NOMO-1 treated with dmso at 0.1 percent for 144 hours (cell line): Measurements from ENCODE around the gene TAS1R2.
A peak's percentile ranks its signal among the peaks of the same experiment; 100 is the strongest.

ENCODE experiments used
- DNase-seq: peaks from one replicate; lab custom pipeline; 2025; ENCODE audit not compliant: unreplicated experiment; lab: John Stamatoyannopoulos, UW

TAS1R2 gene

DNA sequence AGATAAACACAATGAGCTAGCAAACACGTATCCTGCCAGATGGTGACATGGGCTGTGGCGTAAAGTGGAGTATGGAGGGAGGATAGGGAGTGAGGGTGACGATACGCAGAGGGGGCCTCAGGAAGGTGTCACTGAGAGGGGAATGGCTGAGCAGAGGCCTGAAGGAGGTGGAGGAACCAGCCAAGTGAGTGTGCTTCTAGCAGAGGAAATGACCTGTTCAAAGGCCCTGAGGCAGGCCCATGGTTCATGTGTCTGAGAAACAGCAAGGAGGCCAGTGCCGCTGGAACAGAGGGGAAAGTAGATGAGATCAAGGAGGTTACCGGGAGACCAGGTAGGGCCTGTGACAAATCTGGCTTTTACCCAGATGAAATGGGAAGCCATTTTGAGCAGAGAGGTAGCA, 36.0 kb downstream of the TAS1R2 start:
- DNase-seq: no peak

- DNase-seq: peak; percentile 3
These were observed 38.4 kb downstream of the TAS1R2 start for GRCh38 chr1:18820791-18821641.

DNA sequence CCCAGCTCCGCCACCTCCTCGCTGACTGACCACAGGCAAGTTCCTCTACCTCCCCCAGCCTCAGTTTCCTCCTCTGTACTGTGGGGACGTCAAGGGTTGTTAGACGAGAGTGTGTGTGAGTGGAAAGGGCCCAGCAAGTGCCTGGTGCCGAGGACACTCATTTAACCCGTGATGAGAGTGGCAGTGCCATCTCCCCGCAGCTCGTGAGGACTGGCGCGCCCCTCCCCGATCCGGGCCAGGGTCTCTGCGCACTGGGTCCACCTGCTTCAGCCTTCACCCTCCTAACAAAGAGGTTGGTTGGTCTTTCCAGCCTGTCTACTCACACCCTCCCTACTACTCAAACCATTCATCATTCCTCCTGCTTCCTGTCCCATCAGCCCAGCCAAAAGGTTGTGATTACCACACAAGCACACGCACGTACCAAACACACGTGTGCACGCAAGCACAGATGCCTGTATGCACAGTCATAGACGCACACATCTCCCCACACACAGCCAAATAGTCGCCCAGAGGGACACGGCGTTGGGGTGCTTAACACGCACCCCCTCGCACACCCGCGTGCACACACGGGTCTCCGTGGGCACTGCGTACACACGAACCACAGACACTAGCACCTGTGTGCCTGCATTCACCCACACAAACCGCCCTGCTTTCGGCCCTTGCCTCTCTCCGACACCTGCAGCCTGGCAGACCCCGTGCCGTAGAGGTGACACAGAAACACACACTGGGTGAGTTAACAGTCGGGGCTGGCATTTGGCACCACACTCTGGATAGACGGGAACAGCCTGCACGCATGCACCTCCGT, 39.3 kb downstream of the TAS1R2 start:
- no peak for DNase-seq

GRCh38 chr1:18819203-18819602, 40.3 kb downstream of the TAS1R2 start:
- no peak for DNase-seq

- no peak for DNase-seq
These were observed 41.5 kb downstream of the TAS1R2 start for GRCh38 chr1:18817795-18818435.

GRCh38 chr1:18817316-18817715, 42.1 kb downstream of the TAS1R2 start:
- no peak for DNase-seq

- DNase-seq: no peak
These were observed 42.7 kb downstream of the TAS1R2 start for GRCh38 chr1:18816808-18817207.

DNA sequence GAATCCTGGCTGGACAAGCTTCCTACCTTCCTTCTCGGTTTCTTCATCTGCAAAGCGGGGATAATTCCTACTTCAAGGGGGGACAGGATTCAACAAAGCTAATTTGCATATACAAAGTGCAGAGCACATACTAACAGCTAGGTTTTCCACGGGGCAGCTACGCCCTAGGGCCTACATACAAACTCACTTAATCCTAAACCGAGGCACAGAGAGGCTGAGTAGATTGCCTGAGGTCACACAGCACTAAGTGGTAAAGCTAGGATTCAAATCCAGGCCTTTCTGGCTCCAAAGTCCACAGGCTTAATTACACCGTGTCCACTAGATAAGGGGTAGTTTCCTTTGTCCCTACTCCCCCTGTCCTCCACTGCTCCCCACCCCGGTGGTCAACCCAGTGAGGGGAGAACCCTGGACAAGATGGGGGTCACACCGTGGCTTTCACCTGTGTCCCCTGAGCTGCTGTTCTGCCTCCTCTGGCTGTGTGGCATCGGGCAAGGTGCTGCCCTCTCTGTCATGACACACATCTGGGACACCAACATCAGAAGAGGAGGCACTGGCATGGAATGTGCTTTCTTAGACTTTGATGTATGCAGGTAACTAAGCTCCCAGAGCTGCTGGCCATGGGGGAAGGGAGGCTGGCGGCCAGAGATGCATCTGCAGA, 44.5 kb downstream of the TAS1R2 start:
- no peak for DNase-seq

DNA sequence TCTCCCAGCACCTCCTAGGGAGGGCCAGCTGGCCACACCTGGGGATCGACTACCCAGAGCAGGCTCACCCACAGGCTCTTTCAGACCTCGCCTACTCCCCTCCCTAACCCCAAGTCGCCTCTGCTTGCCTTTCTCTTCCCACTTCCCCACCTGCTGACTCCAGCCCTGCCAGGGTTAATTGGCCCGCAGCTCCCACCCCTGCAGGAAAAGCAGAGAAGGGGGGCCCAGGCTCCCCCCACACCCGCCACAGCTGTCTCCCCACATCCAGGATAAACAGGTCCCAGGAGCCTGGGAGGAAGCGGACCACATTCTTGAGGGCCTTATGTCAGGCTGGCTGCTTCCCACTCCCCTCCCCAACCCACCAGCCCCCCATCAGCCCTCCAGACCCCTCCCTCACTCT, 45.0 kb downstream of the TAS1R2 start:
- DNase-seq: no peak

DNA sequence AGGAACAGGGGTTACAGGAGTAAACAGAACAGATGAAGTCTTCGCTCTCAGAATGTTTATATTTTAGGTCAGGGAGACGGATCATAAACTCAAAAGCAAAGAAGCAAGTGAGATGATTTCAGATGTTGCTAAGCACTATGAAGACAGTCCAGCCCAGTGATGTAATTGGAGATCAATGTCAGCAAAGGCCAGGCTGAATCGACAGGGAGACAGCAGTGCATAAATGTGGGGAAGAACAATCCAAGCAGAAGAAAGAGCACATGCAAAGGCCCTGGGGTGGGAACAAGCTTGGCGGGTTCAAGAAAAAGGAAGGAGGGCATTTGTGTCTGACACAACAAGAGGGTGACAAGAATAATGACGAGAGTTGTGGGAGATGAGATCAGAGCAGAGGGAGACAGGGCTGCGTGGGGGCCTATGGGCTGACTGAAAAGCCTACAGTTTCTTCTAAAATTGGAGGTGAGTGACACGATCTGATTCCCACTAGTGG, 47.0 kb downstream of the TAS1R2 start:
- no peak for DNase-seq

DNA sequence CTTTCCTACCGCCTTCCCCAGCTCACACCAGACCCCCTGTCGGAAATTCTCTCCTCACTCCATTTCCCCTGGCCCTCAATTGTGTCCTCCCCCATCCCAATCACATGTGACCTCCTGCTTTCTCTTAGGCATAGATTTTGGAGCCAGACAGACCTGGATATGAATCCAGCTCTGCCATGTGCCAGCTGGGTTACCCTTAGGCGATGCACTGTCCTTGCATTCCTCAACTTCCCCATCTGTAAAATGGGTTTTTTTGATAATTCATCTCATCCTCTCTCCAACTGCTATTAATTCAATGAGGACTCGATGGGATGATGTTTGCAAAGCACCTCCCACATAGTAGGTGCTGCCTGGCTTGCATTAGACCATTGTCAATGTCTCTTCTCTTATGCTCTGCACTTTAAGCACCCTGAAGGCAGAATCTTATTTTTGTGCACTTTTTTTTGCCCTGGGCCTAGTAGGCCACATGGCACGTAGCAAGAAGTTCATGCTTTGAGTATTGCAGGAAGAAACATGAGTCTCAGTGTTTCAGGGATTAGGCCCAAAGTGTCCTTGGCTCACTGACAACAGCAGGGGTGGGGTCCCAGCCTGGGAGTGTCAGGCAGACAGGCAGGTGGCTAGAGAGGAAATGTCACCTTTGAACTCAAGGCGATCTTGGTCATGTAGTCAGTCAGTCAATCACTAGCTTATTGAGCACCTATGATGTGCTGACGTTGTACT, 47.6 kb downstream of the TAS1R2 start:
- DNase-seq: no peak

- no peak for DNase-seq
These were observed 49.2 kb downstream of the TAS1R2 start for GRCh38 chr1:18809953-18810899.

- no peak for DNase-seq
These were observed 50.9 kb downstream of the TAS1R2 start for GRCh38 chr1:18808550-18808949.

DNA sequence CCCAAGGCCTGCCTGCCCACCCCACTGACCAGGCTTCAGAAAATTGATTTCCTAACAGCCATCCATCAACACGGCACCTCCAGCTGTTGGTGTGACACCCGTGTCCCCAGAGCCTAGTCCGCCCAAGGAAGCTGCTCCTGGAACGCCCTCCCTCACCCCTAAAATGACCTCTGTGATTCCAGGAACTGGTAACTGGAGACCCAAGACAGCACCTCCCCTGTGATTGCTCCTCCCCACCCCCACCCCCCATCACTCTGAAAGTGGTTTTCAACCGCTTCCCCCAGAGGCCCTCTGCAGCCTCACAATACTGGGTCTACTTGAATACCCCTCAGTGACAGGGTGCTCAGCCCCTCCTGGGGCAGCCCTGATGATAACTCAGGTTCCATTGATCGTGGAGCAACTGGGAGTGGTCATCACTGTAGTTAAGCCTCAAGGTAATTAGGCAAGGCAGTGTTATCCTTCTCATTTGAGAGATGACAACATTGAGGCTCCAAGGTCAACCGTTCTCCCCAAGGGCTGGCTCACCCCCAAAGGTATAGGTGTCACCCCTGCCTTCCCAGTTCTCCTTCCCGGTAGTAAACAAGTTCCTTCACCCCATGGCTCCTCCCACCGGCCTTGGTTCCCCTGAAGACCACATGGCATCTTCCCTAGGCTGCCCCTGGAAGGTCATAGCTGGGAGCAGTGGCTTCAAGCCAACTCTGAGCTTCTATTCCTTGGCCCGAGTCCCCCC, 52.0 kb downstream of the TAS1R2 start:
- DNase-seq: no peak

- no peak for DNase-seq
These were observed 53.3 kb downstream of the TAS1R2 start for GRCh38 chr1:18805925-18806849.

DNA sequence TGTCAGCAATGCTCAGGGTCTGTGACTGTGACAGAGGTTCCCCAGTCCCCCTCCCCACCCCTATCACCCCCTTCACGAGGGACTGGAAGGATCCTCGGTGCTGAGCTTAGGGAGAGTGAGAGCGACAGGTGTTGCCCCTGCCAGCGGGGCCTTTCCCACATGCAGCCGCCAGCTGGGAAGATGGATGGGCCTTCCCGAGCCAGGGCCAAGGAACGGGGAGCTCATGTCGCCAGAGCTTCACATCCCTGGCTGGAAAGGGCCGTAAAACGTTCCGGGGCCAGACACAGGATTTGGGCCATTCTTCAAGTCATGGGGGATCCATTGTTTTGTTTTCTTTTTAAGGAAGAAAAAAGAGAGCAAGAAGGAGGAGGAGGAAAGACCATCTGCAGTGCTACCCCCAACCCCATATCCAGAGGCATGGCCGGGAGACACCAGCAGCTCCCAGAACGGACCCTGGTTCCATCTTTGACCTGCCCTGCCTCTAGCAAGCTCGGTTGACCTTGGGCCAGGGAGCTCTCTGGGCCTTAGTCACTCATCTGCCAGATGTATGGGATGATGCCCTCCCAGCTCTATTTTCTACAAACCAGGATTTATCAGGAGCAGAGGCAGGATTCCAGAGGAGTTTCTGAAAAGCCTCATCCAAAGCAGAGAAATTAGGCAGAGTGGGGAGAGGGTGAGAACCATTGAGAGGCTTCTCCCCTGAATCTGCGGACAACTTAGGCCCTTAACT, 54.1 kb downstream of the TAS1R2 start:
- DNase-seq: no peak

- DNase-seq: no peak
These were observed 55.6 kb downstream of the TAS1R2 start for GRCh38 chr1:18803851-18804250.
